H1 (cell line): ENCODE results near the gene FARP2. TPM values are rescaled to one million over a fixed set of nuclear protein-coding genes. Genes with fewer than 3 reads are reported as not detected.

Experiments used
- CTCF ChIA-PET: fragments of 300-600 bp; sonication (Branson Sonifier 250); formaldehyde crosslinking; loops from one replicate; lab custom pipeline; 2021; ENCODE audit not compliant: partially characterized antibody; lab: Charles Lee
- POLR2A ChIA-PET: fragments of 300-600 bp; sonication (Branson Sonifier 250); formaldehyde crosslinking; loops from one replicate; lab custom pipeline; 2021; ENCODE audit warnings: inconsistent platforms; ENCODE audit not compliant: partially characterized antibody; lab: Charles Lee
- DNase-seq, 2 experiments: peaks; one replicate each; pipeline versions ENCODE4 v3.0.0 to v3.0.0-alpha.2; 2010 to 2022; ENCODE audit warnings: low spot score in 2 of 2, low read depth in 1 of 2, mixed read lengths in 1 of 2
- FAIRE-seq: peaks from 2 replicates; lab custom pipeline; 2011; peaks lifted over from hg19 to GRCh38; lab: Jason Lieb, UNC
- H2AFZ ChIP-seq: 2 replicates; pipeline ENCODE4 v1.8.1; 2012; ENCODE audit warnings: low read length, inconsistent platforms
- H2AK5ac ChIP-seq: 2 replicates; pipeline ENCODE4 v1.6.1; 2013; ENCODE audit warnings: low read depth, low read length
- H2BK120ac ChIP-seq: replicated peaks from 2 replicates; pipeline ENCODE3; 2013; ENCODE audit warnings: low read depth, low read length, inconsistent platforms
- H2BK12ac ChIP-seq: 2 replicates; pipeline ENCODE4 v1.6.1; 2013; ENCODE audit warnings: low read depth, low read length
- H2BK15ac ChIP-seq: 2 replicates; pipeline ENCODE4 v1.6.1; 2013; ENCODE audit warnings: low read length
- H2BK20ac ChIP-seq: 2 replicates; pipeline ENCODE4 v1.6.1; 2013; ENCODE audit warnings: low read length
- H2BK5ac ChIP-seq: 2 replicates; pipeline ENCODE4 v1.6.1; 2013; ENCODE audit warnings: low read depth, low read length
- H3K14ac ChIP-seq: 2 replicates; pipeline ENCODE4 v1.6.1; 2013; ENCODE audit warnings: inconsistent platforms; ENCODE audit not compliant: insufficient read length
- H3K18ac ChIP-seq: 2 replicates; pipeline ENCODE4 v1.6.1; 2013; ENCODE audit warnings: low read length; ENCODE audit errors: extremely low read depth
- H3K23ac ChIP-seq: 2 replicates; pipeline ENCODE4 v1.6.1; 2013; ENCODE audit warnings: inconsistent platforms; ENCODE audit not compliant: insufficient read length
- H3K23me2 ChIP-seq: 2 replicates; pipeline ENCODE4 v1.6.1; 2013; ENCODE audit warnings: low read depth, low read length
- H3K27ac ChIP-seq: 2 replicates; pipeline ENCODE4 v1.6.1; 2011; ENCODE audit warnings: low read depth, low read length, inconsistent platforms
- H3K27me3 ChIP-seq, 4 experiments: replicated peaks in 1 of 4; 1 replicate in 1 of 4; 2 replicates in 3 of 4; pipeline versions ENCODE4 v1.6.1 to v1.8.1; 2011 to 2013; ENCODE audit warnings: low read length in 3 of 4, mild to moderate bottlenecking in 3 of 4, inconsistent platforms in 2 of 4, mixed read lengths in 2 of 4, moderate library complexity in 1 of 4; ENCODE audit not compliant: control insufficient read depth in 3 of 4, insufficient read depth in 3 of 4; ENCODE audit errors: extremely low read depth in 1 of 4
- H3K36me3 ChIP-seq, 4 experiments: 2 replicates each; pipeline versions ENCODE4 v1.6.1 to v1.8.1; 2011 to 2013; ENCODE audit warnings: mild to moderate bottlenecking in 4 of 4, low read length in 3 of 4, moderate library complexity in 2 of 4, control low read depth in 1 of 4, inconsistent platforms in 1 of 4; ENCODE audit not compliant: insufficient read depth in 4 of 4, control insufficient read depth in 2 of 4
- H3K4ac ChIP-seq: replicated peaks from 2 replicates; pipeline ENCODE3; 2013; ENCODE audit warnings: low read length, low read depth, mixed read lengths, inconsistent platforms; ENCODE audit not compliant: insufficient read length
- H3K4me1 ChIP-seq, 4 experiments: replicated peaks in 1 of 4; 1 replicate in 1 of 4; 2 replicates in 3 of 4; pipeline versions ENCODE4 v1.6.1 to v1.8.1; 2011 to 2013; ENCODE audit warnings: low read length in 3 of 4, inconsistent platforms in 2 of 4, mixed read lengths in 1 of 4; ENCODE audit not compliant: insufficient read depth in 4 of 4, control insufficient read depth in 3 of 4
- H3K4me2 ChIP-seq, 2 experiments: 2 replicates each; pipeline versions ENCODE4 v1.6.1 to v1.8.1; 2011 to 2013; ENCODE audit warnings: low read depth in 2 of 2, low read length in 2 of 2, control low read depth in 1 of 2, inconsistent platforms in 1 of 2, mild to moderate bottlenecking in 1 of 2; ENCODE audit not compliant: insufficient read depth in 1 of 2
- H3K4me3 ChIP-seq, 4 experiments: fragments of 200-600, 300-600 bp in 1 of 4; sonication (generic), shearing (Covaris generic), sonication (Bioruptor Twin) in 1 of 4; 2 replicates each; pipeline versions ENCODE4 v1.5.1 to v1.8.1; 2011 to 2016; ENCODE audit warnings: low read length in 4 of 4, low read depth in 3 of 4, control low read depth in 2 of 4, inconsistent platforms in 2 of 4, mild to moderate bottlenecking in 2 of 4, mixed read lengths in 1 of 4, moderate library complexity in 1 of 4; ENCODE audit not compliant: insufficient read depth in 2 of 4; ENCODE audit errors: extremely low read depth in 1 of 4
- H3K56ac ChIP-seq: replicated peaks from 2 replicates; pipeline ENCODE3; 2013; ENCODE audit warnings: low read depth, mild to moderate bottlenecking, mixed read lengths, low read length, inconsistent platforms; ENCODE audit not compliant: insufficient read length
- H3K79me1 ChIP-seq: 2 replicates; pipeline ENCODE4 v1.6.1; 2013; ENCODE audit warnings: low read depth, low read length, control low read depth
- H3K79me2 ChIP-seq, 2 experiments: 2 replicates each; pipeline versions ENCODE4 v1.6.1 to v1.8.1; 2012 to 2013; ENCODE audit warnings: low read length in 2 of 2, mild to moderate bottlenecking in 2 of 2, inconsistent platforms in 1 of 2; ENCODE audit not compliant: insufficient read depth in 2 of 2, control insufficient read depth in 1 of 2
- H3K9ac ChIP-seq, 4 experiments: replicated peaks in 1 of 4; 1 replicate in 1 of 4; 2 replicates in 3 of 4; pipeline versions ENCODE4 v1.6.1 to v1.8.1; 2011 to 2013; ENCODE audit warnings: low read depth in 3 of 4, low read length in 3 of 4, control low read depth in 2 of 4, mild to moderate bottlenecking in 2 of 4, moderate library complexity in 2 of 4, inconsistent platforms in 1 of 4; ENCODE audit errors: extremely low read depth in 1 of 4
- H3K9me3 ChIP-seq, 2 experiments: 2 replicates each; pipeline versions ENCODE4 v1.6.1 to v1.8.1; 2012 to 2013; ENCODE audit warnings: mild to moderate bottlenecking in 2 of 2, moderate library complexity in 2 of 2, control low read depth in 1 of 2, inconsistent platforms in 1 of 2, low read depth in 1 of 2, low read length in 1 of 2, mixed read lengths in 1 of 2; ENCODE audit not compliant: insufficient read depth in 2 of 2
- H4K20me1 ChIP-seq, 2 experiments: replicated peaks in 1 of 2; 2 replicates each; pipeline versions ENCODE3 to v1.8.1; 2011 to 2013; ENCODE audit warnings: inconsistent platforms in 2 of 2, low read length in 2 of 2, mild to moderate bottlenecking in 1 of 2; ENCODE audit not compliant: insufficient read depth in 2 of 2, control insufficient read depth in 1 of 2
- H4K5ac ChIP-seq: 2 replicates; pipeline ENCODE4 v1.6.1; 2013; ENCODE audit warnings: low read length, low read depth, mixed read lengths, inconsistent platforms; ENCODE audit not compliant: insufficient read length
- H4K8ac ChIP-seq: 2 replicates; pipeline ENCODE4 v1.8.0; 2013; ENCODE audit warnings: mild to moderate bottlenecking, moderate library complexity, low read length, inconsistent platforms; ENCODE audit not compliant: insufficient read depth; ENCODE audit errors: extremely low read depth
- H4K91ac ChIP-seq: replicated peaks from 2 replicates; pipeline ENCODE3; 2013; ENCODE audit warnings: low read length, mixed read lengths, inconsistent platforms; ENCODE audit not compliant: insufficient read length
- BRCA1 ChIP-seq: IDR thresholded peaks from 2 replicates; pipeline ENCODE4 v1.6.1; 2012; ENCODE audit warnings: low read depth, low read length, improper control_type of control experiment
- CTCF ChIP-seq, 3 experiments: IDR thresholded peaks; 1 replicate in 2 of 3; 2 replicates in 1 of 3; pipeline versions ENCODE4 v1.5.1 to v1.6.1; 2011; ENCODE audit warnings: low read length in 3 of 3, mild to moderate bottlenecking in 3 of 3, inconsistent platforms in 2 of 3, low read depth in 1 of 3, moderate library complexity in 1 of 3; ENCODE audit not compliant: insufficient read depth in 1 of 3; ENCODE audit errors: control extremely low read depth in 1 of 3
- EGR1 ChIP-seq: IDR thresholded peaks from 2 replicates; pipeline ENCODE4 v1.6.1; 2011; ENCODE audit warnings: low read depth, low read length, borderline replicate concordance
- HDAC6 ChIP-seq: IDR thresholded peaks from one replicate; pipeline ENCODE4 v1.7.1; 2012; ENCODE audit warnings: low read depth, mild to moderate bottlenecking, inconsistent platforms, low read length, moderate library complexity
- MAX ChIP-seq: IDR thresholded peaks from 2 replicates; pipeline ENCODE4 v1.6.1; 2012; ENCODE audit warnings: inconsistent platforms
- PHF8 ChIP-seq: fragments of 200-600 bp; sonication (generic); conservative IDR thresholded peaks from 2 replicates; pipeline ENCODE4 v1.7.1; 2012; ENCODE audit warnings: low read depth, mild to moderate bottlenecking, inconsistent platforms, low read length, moderate library complexity
- POLR2AphosphoS5 ChIP-seq: IDR thresholded peaks from 2 replicates; pipeline ENCODE4 v1.6.1; 2011; ENCODE audit warnings: low read depth, low read length
- RAD21 ChIP-seq, 2 experiments: IDR thresholded peaks in 1 of 2; conservative IDR thresholded peaks in 1 of 2; 2 replicates each; pipeline ENCODE4 v1.6.1; 2011; ENCODE audit warnings: low read depth in 2 of 2, low read length in 2 of 2, improper control_type of control experiment in 1 of 2, inconsistent platforms in 1 of 2, mild to moderate bottlenecking in 1 of 2, moderate library complexity in 1 of 2
- TCF12 ChIP-seq: IDR thresholded peaks from 2 replicates; pipeline ENCODE4 v1.6.1; 2011; ENCODE audit warnings: low read depth, mild to moderate bottlenecking, low read length
- WGBS, 2 experiments: shearing (Covaris generic) in 1 of 2; methylation state at CpG; one replicate each; pipeline versions ENCODE4 v1.1.6 to v1.1.7; 2013 to 2015; ENCODE audit warnings: low lambda C conversion rate in 2 of 2, mixed read lengths in 2 of 2, inconsistent platforms in 1 of 2, low coverage in 1 of 2, missing lambda C conversion rate in 1 of 2; ENCODE audit not compliant: insufficient replicate concordance in 2 of 2, insufficient coverage in 1 of 2, insufficient read length in 1 of 2; ENCODE audit errors: extremely low coverage in 1 of 2, missing lambda C conversion rate in 1 of 2; 5-methylcytosine and 5-hydroxymethylcytosine counted together
- polyA plus RNA-seq, 7 experiments: library from polyadenylated mRNA; depleted of rRNA in 3 of 7; stranded (reverse) in 5 of 7; unstranded in 2 of 7; fragments of >200 nt in 5 of 7; fragments of 200-250 nt in 2 of 7; gene quantifications; 1 replicate in 5 of 7; 2 replicates in 1 of 7; 4 replicates in 1 of 7; pipeline versions ENCODE4 v1.2.1 to v1.2.3, GENCODE V29; 2011 to 2013; ENCODE audit warnings: missing spikeins in 2 of 7, mixed read lengths in 2 of 7
- total RNA-seq: library from RNA; stranded (reverse); fragmentation: NEBNext Ultra II Directional; extraction: Animal tissue kit (Norgen Biotek cat#: 25700); gene quantifications from 2 replicates; pipeline ENCODE4 v1.2.1, GENCODE V29; 2021

FARP2 gene
- total and polyA plus RNA-seq, 2 of the 8 experiments (the other 6 are each of a cell fraction or from before 2014, with no cell fraction given), result 12.4 to 33.4 TPM

- WGBS, 2 experiments, result 91% methylated on average over 28 of the region's 28 CpGs; no CpG with 5 or more reads in 1 of the 2 experiments
- no peaks in the 10 kb centered on the region for H3K23me2 ChIP-seq
- POLR2A ChIA-PET, result interaction anchor here (0.8 to 1.8 kb wide), 6 partner anchors 7 to 16 kb away, joined by 3 to 5 read pairs (median 4); no protein-coding TSS in a partner anchor
- H4K8ac ChIP-seq, result no peak overlapping the region
- no peak overlapping the region for H2AFZ ChIP-seq
- DNase-seq (no peak), FAIRE-seq (no peak)
- peaks cover 8 to 52% (median 39%) of the 10 kb centered on the region in 4 experiments for H3K36me3 ChIP-seq
- no peaks in the 10 kb centered on the region for H3K9me3 ChIP-seq
- no peak overlapping the region for H2AK5ac ChIP-seq
- H2BK12ac ChIP-seq, result no peak overlapping the region
- peaks cover 14 to 36% of the 10 kb centered on the region in 2 experiments for H4K20me1 ChIP-seq
- H3K9ac ChIP-seq, result no peak overlapping the region
- H3K27ac ChIP-seq, result no peak overlapping the region
- no peak overlapping the region for H3K4ac ChIP-seq
- H3K79me1 ChIP-seq, result peaks cover 9% of the 10 kb centered on the region
- no peak overlapping the region for H3K4me3 ChIP-seq
- no peak overlapping the region for H3K56ac ChIP-seq
- H4K91ac ChIP-seq, result no peak overlapping the region
- CTCF ChIA-PET, result interaction anchor here (1.4 to 1.6 kb wide), 3 partner anchors 8 to 96 kb away, joined by 4 read pairs; no protein-coding TSS in a partner anchor
- no peak overlapping the region for H3K4me2 ChIP-seq
- no peaks in the 10 kb centered on the region for H3K27me3 ChIP-seq
- no peak overlapping the region for H4K5ac ChIP-seq
- H2BK120ac ChIP-seq, result no peak overlapping the region
- H3K4me1 ChIP-seq, result no peaks in the 10 kb centered on the region; a peak in 1 of 7 replicates
- no peak overlapping the region for H2BK20ac ChIP-seq
- H3K18ac ChIP-seq, result no peak overlapping the region
- peaks cover 3 to 19% of the 10 kb centered on the region in 2 experiments; a peak in 2 of 4 replicates for H3K79me2 ChIP-seq
- H3K23ac ChIP-seq, result no peak overlapping the region
- H2BK5ac ChIP-seq, result no peak overlapping the region; the same call in 1 of the 2 replicates
- H3K14ac ChIP-seq, result no peak overlapping the region
- no peak overlapping the region for H2BK15ac ChIP-seq
- no peak for TF ChIP-seq EGR1
- no peak for TF ChIP-seq POLR2AphosphoS5
- no peak for TF ChIP-seq HDAC6
- no peak for TF ChIP-seq TCF12
- no peak for TF ChIP-seq RAD21 (IDR thresholded peaks at IDR 0.05 in 1 of 2, conservative IDR thresholded peaks at IDR 0.05 in 1 of 2; ENCODE audit: low read depth in 2 of 2, low read length in 2 of 2)
- TF ChIP-seq CTCF (IDR thresholded peaks at IDR 0.05; ENCODE audit: control extremely low read depth in 1 of 3, insufficient read depth in 1 of 3, low read depth in 1 of 3, low read length in 3 of 3), result no peak
- no peak for TF ChIP-seq BRCA1
- TF ChIP-seq PHF8, result no peak
- no peak for TF ChIP-seq MAX
Observed at GRCh38 chr2:241499146-241499965, 143.3 kb downstream of the FARP2 start.
